Measurements from ENCODE around the gene ATRN.

- TF ChIP-seq EZH2 (IDR thresholded peaks at IDR 0.05; ENCODE audit: borderline replicate concordance, insufficient read depth, low read depth, low read length, poor library complexity, severe bottlenecking): no peak
- TF ChIP-seq, protein P1, sequence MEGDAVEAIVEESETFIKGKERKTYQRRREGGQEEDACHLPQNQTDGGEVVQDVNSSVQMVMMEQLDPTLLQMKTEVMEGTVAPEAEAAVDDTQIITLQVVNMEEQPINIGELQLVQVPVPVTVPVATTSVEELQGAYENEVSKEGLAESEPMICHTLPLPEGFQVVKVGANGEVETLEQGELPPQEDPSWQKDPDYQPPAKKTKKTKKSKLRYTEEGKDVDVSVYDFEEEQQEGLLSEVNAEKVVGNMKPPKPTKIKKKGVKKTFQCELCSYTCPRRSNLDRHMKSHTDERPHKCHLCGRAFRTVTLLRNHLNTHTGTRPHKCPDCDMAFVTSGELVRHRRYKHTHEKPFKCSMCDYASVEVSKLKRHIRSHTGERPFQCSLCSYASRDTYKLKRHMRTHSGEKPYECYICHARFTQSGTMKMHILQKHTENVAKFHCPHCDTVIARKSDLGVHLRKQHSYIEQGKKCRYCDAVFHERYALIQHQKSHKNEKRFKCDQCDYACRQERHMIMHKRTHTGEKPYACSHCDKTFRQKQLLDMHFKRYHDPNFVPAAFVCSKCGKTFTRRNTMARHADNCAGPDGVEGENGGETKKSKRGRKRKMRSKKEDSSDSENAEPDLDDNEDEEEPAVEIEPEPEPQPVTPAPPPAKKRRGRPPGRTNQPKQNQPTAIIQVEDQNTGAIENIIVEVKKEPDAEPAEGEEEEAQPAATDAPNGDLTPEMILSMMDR (IDR thresholded peaks at IDR 0.05): no peak
Measured at GRCh38 chr20:3661814-3662665, 191.2 kb downstream of the ATRN start.

Data from B cell (primary cell).